WTC11 (cell line): ENCODE results near the gene PEX1. TPM values are rescaled to one million over a fixed set of nuclear protein-coding genes. Genes with fewer than 3 reads are reported as not detected.

Experiments used
- ATAC-seq: fragments of 200-7000 bp; cut with Tn5 transposase; 2 replicates; pipeline ENCODE4 v1.10.0; 2021; ENCODE audit warnings: mild to moderate bottlenecking, moderate library complexity
- CTCF ChIA-PET: fragments of 300-600 bp; sonication (Branson Sonifier 250); formaldehyde crosslinking; loops from one replicate; lab custom pipeline; 2021; ENCODE audit warnings: antibody characterized with exemption; lab: Charles Lee
- POLR2A ChIA-PET: fragments of 350-600 bp; sonication (Branson Sonifier 250); formaldehyde crosslinking; loops from one replicate; lab custom pipeline; 2021; ENCODE audit warnings: antibody characterized with exemption; lab: Charles Lee
- DNase-seq: peaks from one replicate; pipeline ENCODE4 v3.0.0; 2021; ENCODE audit warnings: low spot score
- H3K27ac Mint-ChIP-seq: 2 replicates; pipeline ENCODE4 v1.8.0; 2021; ENCODE audit warnings: mixed read lengths
- H3K27me3 Mint-ChIP-seq: 2 replicates; pipeline ENCODE4 v1.8.0; 2021; ENCODE audit warnings: low read depth, mild to moderate bottlenecking, moderate library complexity, mixed read lengths
- H3K36me3 Mint-ChIP-seq: 2 replicates; pipeline ENCODE4 v1.8.0; 2021; ENCODE audit warnings: mixed read lengths
- H3K4me1 Mint-ChIP-seq: 2 replicates; pipeline ENCODE4 v1.8.0; 2022; ENCODE audit warnings: mixed read lengths
- H3K4me3 Mint-ChIP-seq: 2 replicates; pipeline ENCODE4 v1.8.0; 2021; ENCODE audit warnings: mild to moderate bottlenecking, moderate library complexity, mixed read lengths
- H3K9me3 Mint-ChIP-seq: 2 replicates; pipeline ENCODE4 v1.8.0; 2021; ENCODE audit warnings: mixed read lengths
- AFF4 ChIP-seq: sonication (generic); formaldehyde crosslinking; IDR thresholded peaks from 2 replicates; pipeline ENCODE4 v1.8.1; 2023; ENCODE audit warnings: mild to moderate bottlenecking, missing genetic modification reagents, borderline replicate concordance
- ATF3 ChIP-seq: sonication (generic); formaldehyde crosslinking; conservative IDR thresholded peaks from 2 replicates; pipeline ENCODE4 v1.8.1; 2022; ENCODE audit warnings: mild to moderate bottlenecking, missing genetic modification reagents
- CBFB ChIP-seq: sonication (generic); formaldehyde crosslinking; IDR thresholded peaks from 2 replicates; pipeline ENCODE4 v1.8.1; 2022; ENCODE audit warnings: mild to moderate bottlenecking, low read depth, missing genetic modification reagents
- CTCF ChIP-seq: fragments of 200-600 bp; IDR thresholded peaks from 2 replicates; pipeline ENCODE4 v1.8.0; 2022; ENCODE audit warnings: antibody characterized with exemption
- EMX1 ChIP-seq: fragments of 250-450 bp; sonication (Bioruptor Pico); IDR thresholded peaks from 2 replicates; pipeline ENCODE4 v1.8.0; 2021; ENCODE audit warnings: mild to moderate bottlenecking
- ETV6 ChIP-seq: sonication (generic); formaldehyde crosslinking; IDR thresholded peaks from 2 replicates; pipeline ENCODE4 v1.8.1; 2022; ENCODE audit warnings: mild to moderate bottlenecking, missing genetic modification reagents
- FOXK1 ChIP-seq: sonication (generic); formaldehyde crosslinking; IDR thresholded peaks from 2 replicates; pipeline ENCODE4 v1.8.0; 2022; ENCODE audit warnings: mild to moderate bottlenecking, moderate library complexity, missing genetic modification reagents
- GABPB1 ChIP-seq: sonication (generic); formaldehyde crosslinking; IDR thresholded peaks from 2 replicates; pipeline ENCODE4 v1.8.1; 2023; ENCODE audit warnings: mild to moderate bottlenecking, missing genetic modification reagents
- IRF1 ChIP-seq: sonication (generic); formaldehyde crosslinking; IDR thresholded peaks from 2 replicates; pipeline ENCODE4 v1.8.0; 2023; ENCODE audit warnings: missing genetic modification reagents
- MXD4 ChIP-seq: fragments of 250-450 bp; sonication (Bioruptor Pico); IDR thresholded peaks from 2 replicates; pipeline ENCODE4 v1.8.0; 2021; ENCODE audit warnings: mild to moderate bottlenecking, moderate library complexity, borderline replicate concordance
- MYBL2 ChIP-seq: sonication (generic); formaldehyde crosslinking; IDR thresholded peaks from 2 replicates; pipeline ENCODE4 v1.8.1; 2023; ENCODE audit warnings: mild to moderate bottlenecking, moderate library complexity, missing genetic modification reagents
- NFE2L1 ChIP-seq: sonication (generic); formaldehyde crosslinking; IDR thresholded peaks from 2 replicates; pipeline ENCODE4 v1.8.1; 2023; ENCODE audit warnings: missing genetic modification reagents
- NFYB ChIP-seq: sonication (generic); formaldehyde crosslinking; conservative IDR thresholded peaks from 2 replicates; pipeline ENCODE4 v1.8.0; 2022; ENCODE audit warnings: low read depth, missing genetic modification reagents
- NR1H2 ChIP-seq: sonication (generic); formaldehyde crosslinking; IDR thresholded peaks from 2 replicates; pipeline ENCODE4 v1.9.0; 2021; ENCODE audit warnings: mild to moderate bottlenecking, moderate library complexity, missing genetic modification reagents
- PRRX2 ChIP-seq: fragments of 250-450 bp; sonication (Bioruptor Pico); IDR thresholded peaks from 2 replicates; pipeline ENCODE4 v1.8.0; 2021; ENCODE audit warnings: mild to moderate bottlenecking
- SMAD4 ChIP-seq: sonication (generic); formaldehyde crosslinking; IDR thresholded peaks from 2 replicates; pipeline ENCODE4 v1.8.0; 2022; ENCODE audit warnings: mild to moderate bottlenecking, missing genetic modification reagents
- STAT6 ChIP-seq: sonication (generic); formaldehyde crosslinking; conservative IDR thresholded peaks from 2 replicates; pipeline ENCODE4 v1.8.1; 2023; ENCODE audit warnings: mild to moderate bottlenecking, low read depth, missing genetic modification reagents, moderate library complexity
- TP53 ChIP-seq: sonication (generic); formaldehyde crosslinking; IDR thresholded peaks from 2 replicates; pipeline ENCODE4 v1.8.1; 2023; ENCODE audit warnings: mild to moderate bottlenecking, missing genetic modification reagents
- USF2 ChIP-seq: sonication (generic); formaldehyde crosslinking; IDR thresholded peaks from 2 replicates; pipeline ENCODE4 v1.8.1; 2023; ENCODE audit warnings: mild to moderate bottlenecking, missing genetic modification reagents, moderate library complexity
- ZBTB21 ChIP-seq: sonication (generic); formaldehyde crosslinking; IDR thresholded peaks from 2 replicates; pipeline ENCODE4 v1.8.1; 2023; ENCODE audit warnings: mild to moderate bottlenecking, missing genetic modification reagents, borderline replicate concordance
- ZNF138 ChIP-seq: sonication (generic); formaldehyde crosslinking; conservative IDR thresholded peaks from 2 replicates; pipeline ENCODE4 v1.8.1; 2022; ENCODE audit warnings: mild to moderate bottlenecking, moderate library complexity, missing genetic modification reagents
- ZNF232 ChIP-seq: sonication (generic); formaldehyde crosslinking; IDR thresholded peaks from 2 replicates; pipeline ENCODE4 v1.8.0; 2022; ENCODE audit warnings: mild to moderate bottlenecking, missing genetic modification reagents
- ZNF396 ChIP-seq: fragments of 250-450 bp; sonication (Bioruptor Pico); IDR thresholded peaks from 2 replicates; pipeline ENCODE4 v1.8.0; 2021; ENCODE audit warnings: mild to moderate bottlenecking, moderate library complexity, borderline replicate concordance
- total RNA-seq: library from RNA; stranded (reverse); gene quantifications from 3 replicates; pipeline ENCODE4 v1.2.3, GENCODE V29; 2021

PEX1 gene
- total RNA-seq, 1 experiment from 2014 or later = 24.9 TPM

GRCh38 chr7:92489634-92490033, 38.7 kb downstream of the PEX1 start (continued):
- TF ChIP-seq AFF4 (CRISPR knock-in tag) = no peak
- no peak for TF ChIP-seq PRRX2 (CRISPR knock-in tag)
- TF ChIP-seq NR1H2 (CRISPR knock-in tag) = no peak
- no peak for TF ChIP-seq CBFB
- no peak for TF ChIP-seq FOXK1
- no peak for TF ChIP-seq NFYB (CRISPR knock-in tag)
- no peak for TF ChIP-seq SMAD4 (CRISPR knock-in tag)
- TF ChIP-seq ZNF138 (CRISPR knock-in tag) = no peak

- DNase-seq (no peak), ATAC-seq (no peak)
- Mint-ChIP-seq H3K4me1 (no peaks in the 10 kb centered on the region), H3K9me3 (no peaks in the 10 kb centered on the region), H3K27me3 (no peaks in the 10 kb centered on the region), H3K4me3 (no peak overlapping the region), H3K36me3 (peaks cover 39% of the 10 kb centered on the region), H3K27ac (no peak overlapping the region)
- TF ChIP-seq ZNF396 (CRISPR knock-in tag) = no peak
- no peak for TF ChIP-seq MYBL2 (CRISPR knock-in tag)
- TF ChIP-seq ZBTB21 (CRISPR knock-in tag) = no peak
- ChIA-PET POLR2A (no interaction called here), CTCF (interaction anchor here (0.5 kb wide), 1 partner anchor 103 kb away, joined by 4 read pairs; no protein-coding TSS in a partner anchor)
Measured at GRCh38 chr7:92487804-92488203, 40.5 kb downstream of the PEX1 start.

GRCh38 chr7:92485974-92486373, 42.3 kb downstream of the PEX1 start:
- H3K27ac Mint-ChIP-seq = no peak overlapping the region
- no peak for DNase-seq
- no peaks in the 10 kb centered on the region for H3K4me1 Mint-ChIP-seq
- ChIA-PET CTCF (no interaction called here), POLR2A (no interaction called here)
- H3K27me3 Mint-ChIP-seq = no peaks in the 10 kb centered on the region
- no peak overlapping the region for H3K4me3 Mint-ChIP-seq
- no peaks in the 10 kb centered on the region for H3K9me3 Mint-ChIP-seq
- peaks cover 28% of the 10 kb centered on the region for H3K36me3 Mint-ChIP-seq
- no peak for ATAC-seq
- TF ChIP-seq USF2 (CRISPR knock-in tag) (no peak), STAT6 (no peak), CTCF (no peak), GABPB1 (no peak), NFE2L1 (CRISPR knock-in tag) (no peak), ETV6 (no peak), IRF1 (CRISPR knock-in tag) (no peak), MXD4 (no peak), EMX1 (CRISPR knock-in tag) (no peak), ATF3 (CRISPR knock-in tag) (no peak), ZNF232 (CRISPR knock-in tag) (no peak), TP53 (CRISPR knock-in tag) (no peak)
